HG03432 (cell line): ENCODE results near the gene DSCAM.

Experiments used
- ATAC-seq: cut with Tn5 transposase; IDR thresholded peaks from one replicate; pipeline ENCODE4 v1.9.1; 2021; ENCODE audit warnings: mild to moderate bottlenecking, moderate library complexity; ENCODE audit not compliant: unreplicated experiment

Gene DSCAM

GRCh38 chr21:40719615-40720014 is 127.3 kb downstream of the DSCAM start:
- ATAC-seq, result no peak

GRCh38 chr21:40717028-40717427 is 129.9 kb downstream of the DSCAM start:
- no peak for ATAC-seq

- ATAC-seq, result no peak
Measured at GRCh38 chr21:40714536-40714935, 132.4 kb downstream of the DSCAM start.

GRCh38 chr21:40707656-40708244 is 139.2 kb downstream of the DSCAM start:
- ATAC-seq, result no peak

- ATAC-seq, result no peak
Measured at GRCh38 chr21:40706806-40707655, 139.9 kb downstream of the DSCAM start.

GRCh38 chr21:40706176-40706575 is 140.8 kb downstream of the DSCAM start:
- ATAC-seq, result no peak

GRCh38 chr21:40704141-40704540 is 142.8 kb downstream of the DSCAM start:
- ATAC-seq, result no peak

GRCh38 chr21:40699366-40699765 is 147.6 kb downstream of the DSCAM start:
- ATAC-seq, result no peak

GRCh38 chr21:40696246-40696645 is 150.7 kb downstream of the DSCAM start:
- ATAC-seq, result no peak

- ATAC-seq, result no peak
Measured at GRCh38 chr21:40689840-40690360, 157.1 kb downstream of the DSCAM start.

GRCh38 chr21:40689217-40689616 is 157.7 kb downstream of the DSCAM start:
- ATAC-seq, result no peak

GRCh38 chr21:40688106-40688864 is 158.7 kb downstream of the DSCAM start:
- no peak for ATAC-seq

GRCh38 chr21:40687625-40688024 is 159.3 kb downstream of the DSCAM start:
- ATAC-seq, result no peak

GRCh38 chr21:40686526-40686925 is 160.4 kb downstream of the DSCAM start:
- ATAC-seq, result no peak

- no peak for ATAC-seq
Measured at GRCh38 chr21:40685141-40685540, 161.8 kb downstream of the DSCAM start.

GRCh38 chr21:40684726-40685125 is 162.2 kb downstream of the DSCAM start:
- ATAC-seq, result no peak

GRCh38 chr21:40683349-40683748 is 163.6 kb downstream of the DSCAM start:
- ATAC-seq, result no peak

- no peak for ATAC-seq
Measured at GRCh38 chr21:40681164-40681859, 165.6 kb downstream of the DSCAM start.

GRCh38 chr21:40680311-40680710 is 166.6 kb downstream of the DSCAM start:
- no peak for ATAC-seq

- no peak for ATAC-seq
Measured at GRCh38 chr21:40678681-40679284, 168.2 kb downstream of the DSCAM start.
